ENCODE measurements around the gene PHF21A.

DNA sequence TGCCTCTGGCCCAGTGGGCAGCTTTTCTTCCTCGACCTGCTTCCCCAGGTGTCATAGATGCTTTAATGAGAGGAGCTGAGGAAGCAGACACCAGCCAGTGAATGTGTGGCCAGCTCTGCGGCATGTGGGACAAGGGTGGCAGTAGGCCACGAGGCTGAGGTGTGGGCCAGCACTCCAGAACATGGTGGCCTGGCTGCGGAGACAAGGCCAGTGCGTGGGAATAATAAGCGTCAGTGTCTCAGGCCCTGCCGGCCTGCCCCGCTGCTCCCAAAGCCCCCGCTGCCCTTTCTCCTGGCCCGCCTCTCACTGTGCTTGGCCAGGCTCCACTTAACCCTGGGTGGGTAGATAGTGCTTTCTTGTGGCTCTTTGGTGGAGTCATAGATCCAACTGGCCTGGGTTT, 233.7 kb downstream of the PHF21A start:
- TF ChIP-seq, protein P1, sequence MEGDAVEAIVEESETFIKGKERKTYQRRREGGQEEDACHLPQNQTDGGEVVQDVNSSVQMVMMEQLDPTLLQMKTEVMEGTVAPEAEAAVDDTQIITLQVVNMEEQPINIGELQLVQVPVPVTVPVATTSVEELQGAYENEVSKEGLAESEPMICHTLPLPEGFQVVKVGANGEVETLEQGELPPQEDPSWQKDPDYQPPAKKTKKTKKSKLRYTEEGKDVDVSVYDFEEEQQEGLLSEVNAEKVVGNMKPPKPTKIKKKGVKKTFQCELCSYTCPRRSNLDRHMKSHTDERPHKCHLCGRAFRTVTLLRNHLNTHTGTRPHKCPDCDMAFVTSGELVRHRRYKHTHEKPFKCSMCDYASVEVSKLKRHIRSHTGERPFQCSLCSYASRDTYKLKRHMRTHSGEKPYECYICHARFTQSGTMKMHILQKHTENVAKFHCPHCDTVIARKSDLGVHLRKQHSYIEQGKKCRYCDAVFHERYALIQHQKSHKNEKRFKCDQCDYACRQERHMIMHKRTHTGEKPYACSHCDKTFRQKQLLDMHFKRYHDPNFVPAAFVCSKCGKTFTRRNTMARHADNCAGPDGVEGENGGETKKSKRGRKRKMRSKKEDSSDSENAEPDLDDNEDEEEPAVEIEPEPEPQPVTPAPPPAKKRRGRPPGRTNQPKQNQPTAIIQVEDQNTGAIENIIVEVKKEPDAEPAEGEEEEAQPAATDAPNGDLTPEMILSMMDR (conservative IDR thresholded peaks at IDR 0.05; ENCODE audit: low read length): no peak
- no peak for TF ChIP-seq EZH2phosphoT487 (IDR thresholded peaks at IDR 0.05; ENCODE audit: borderline replicate concordance, low read depth, low read length)
